HG03469 (cell line): Measurements from ENCODE around the gene SEMA4D.
A peak's percentile ranks its signal among the peaks of the same experiment; 100 is the strongest.
"Not testable (repeated sequence)": the region's sequence is repeated elsewhere in the genome, so short reads cannot be mapped to it uniquely, and the experiment has no call there.

Experiments used
- ATAC-seq: cut with Tn5 transposase; IDR thresholded peaks from one replicate; pipeline ENCODE4 v1.9.1; 2021; ENCODE audit warnings: mild to moderate bottlenecking, moderate library complexity, moderate number of reproducible peaks; ENCODE audit not compliant: unreplicated experiment

Gene SEMA4D

DNA sequence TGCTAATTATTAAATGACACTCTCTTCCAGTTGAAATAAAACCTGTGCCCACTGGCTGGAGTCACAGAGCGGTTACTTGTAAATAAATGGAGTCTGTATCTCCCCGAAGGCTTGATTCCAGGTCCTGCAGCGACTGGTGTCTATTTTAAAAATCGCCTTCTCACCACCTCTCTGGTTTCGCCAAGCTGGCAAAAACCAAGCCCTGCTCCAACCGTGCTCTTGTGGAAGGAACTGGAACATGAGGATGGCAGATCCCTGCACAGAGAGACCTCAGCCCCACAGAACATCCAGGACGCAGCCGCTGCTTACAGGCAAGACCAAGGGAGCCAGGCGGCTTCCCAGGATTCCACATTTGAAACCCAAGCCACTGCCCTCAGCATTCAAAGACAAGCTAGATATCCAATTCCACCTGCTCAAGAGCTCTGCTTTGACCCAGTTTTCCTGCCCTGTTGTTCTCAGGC is 15.0 kb downstream of the SEMA4D start:
- ATAC-seq: no peak

DNA sequence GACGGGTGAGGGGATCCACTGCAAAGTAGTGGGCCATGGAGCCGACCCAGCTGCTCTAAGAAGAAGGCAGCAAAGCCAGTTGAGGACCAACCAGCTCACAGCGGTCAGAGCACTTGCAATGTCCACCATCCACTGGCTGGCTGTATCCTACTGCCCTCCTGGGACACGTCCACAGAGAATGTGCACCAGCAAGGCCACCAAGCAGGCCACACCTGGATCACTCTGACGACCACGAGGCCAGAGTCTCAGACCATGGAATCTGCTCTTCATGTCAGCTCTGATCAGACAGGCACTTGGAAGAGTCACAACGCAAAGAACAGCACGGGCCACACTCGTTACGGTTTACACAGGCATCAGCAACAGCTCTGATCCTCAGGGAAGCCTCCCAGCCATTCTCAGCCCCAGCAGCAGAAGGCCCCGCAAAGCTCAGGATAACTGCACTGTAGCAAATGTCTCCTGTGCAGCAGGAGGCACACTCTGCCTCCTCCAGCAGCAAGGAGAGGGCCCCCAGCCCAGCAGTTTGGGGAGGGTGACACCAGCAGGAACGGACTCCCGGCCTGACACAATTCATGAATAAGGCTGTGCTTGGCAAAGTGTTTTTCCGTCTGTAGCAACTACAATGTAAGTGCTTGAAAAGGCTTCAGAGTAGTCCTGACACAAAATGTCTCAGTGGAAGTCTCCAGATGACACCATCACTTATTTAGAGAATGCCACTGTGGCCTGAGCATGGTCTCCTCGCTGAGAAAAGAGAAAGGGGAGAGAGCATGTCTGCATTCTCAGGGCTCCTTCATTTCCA is 15.7 kb downstream of the SEMA4D start:
- no peak for ATAC-seq

DNA sequence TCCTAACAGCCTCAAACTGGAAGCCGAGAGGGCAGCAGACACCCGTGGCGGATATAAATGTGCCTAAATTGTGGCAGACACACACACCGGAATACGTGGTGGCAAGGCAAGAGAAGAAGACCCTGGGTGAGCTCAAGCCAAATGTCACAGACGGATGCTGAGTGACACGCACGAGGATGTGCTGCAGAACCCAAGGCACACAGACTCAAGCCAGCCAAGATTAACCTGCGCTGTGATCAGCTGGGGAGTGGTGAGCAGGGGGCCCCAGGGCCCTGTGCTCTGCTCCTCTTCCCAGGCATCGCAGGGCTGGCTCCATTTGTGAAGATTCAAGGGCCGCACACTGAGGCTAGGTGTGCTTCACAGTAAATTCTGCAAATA is 16.4 kb downstream of the SEMA4D start:
- no peak for ATAC-seq

DNA sequence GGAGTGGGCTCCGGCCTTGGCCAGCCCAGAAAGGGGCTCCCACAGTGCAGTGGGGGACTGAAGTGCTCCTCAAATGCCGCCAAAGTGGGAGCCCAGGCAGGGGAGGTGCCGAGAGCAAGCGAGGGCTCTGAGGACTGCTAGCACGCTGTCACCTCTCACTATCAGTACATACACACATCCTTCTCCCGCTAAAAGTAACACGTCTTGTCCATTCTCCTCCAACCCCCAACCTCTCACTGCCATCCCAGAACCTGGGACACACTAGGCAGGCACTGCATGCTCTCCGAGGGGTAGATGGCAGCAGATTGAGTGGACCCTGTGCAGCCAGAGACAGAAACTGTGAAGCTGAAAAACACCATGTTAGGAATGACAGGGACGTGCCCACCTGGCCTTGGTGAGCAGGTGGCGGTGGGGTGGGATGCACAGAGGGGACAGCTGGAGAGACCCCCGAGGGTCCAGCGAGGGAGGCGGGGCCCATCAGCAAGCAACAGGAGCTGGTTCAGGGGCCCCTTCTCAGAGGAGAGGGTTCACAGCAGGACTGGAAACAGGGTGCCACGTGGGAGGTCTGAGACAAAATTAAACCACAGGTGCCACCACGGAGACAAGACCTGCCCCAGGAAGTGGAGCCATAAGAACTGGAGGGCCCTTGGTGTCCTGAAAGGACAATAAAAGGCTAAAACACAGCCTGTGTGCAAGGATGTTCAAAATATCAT is 16.9 kb downstream of the SEMA4D start:
- ATAC-seq: no peak

DNA sequence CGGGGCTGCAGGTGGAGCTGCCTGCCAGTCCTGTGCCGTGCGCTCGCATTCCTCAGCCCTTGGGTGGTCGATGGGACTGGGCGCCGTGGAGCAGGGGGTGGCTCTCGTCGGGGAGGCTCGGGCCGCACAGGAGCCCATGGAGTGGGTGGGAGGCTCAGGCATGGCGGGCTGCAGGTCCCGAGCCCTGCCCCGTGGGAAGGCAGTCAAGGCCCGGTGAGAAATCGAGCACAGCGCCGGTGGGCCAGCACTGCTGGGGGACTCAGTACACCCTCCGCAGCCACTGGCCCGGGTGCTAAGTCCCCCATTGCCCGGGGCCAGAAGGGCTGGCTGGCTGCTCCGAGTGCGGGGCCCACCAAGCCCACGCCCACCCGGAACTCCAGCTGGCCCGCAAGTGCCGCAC is 17.5 kb downstream of the SEMA4D start:
- ATAC-seq: not testable (repeated sequence)

DNA sequence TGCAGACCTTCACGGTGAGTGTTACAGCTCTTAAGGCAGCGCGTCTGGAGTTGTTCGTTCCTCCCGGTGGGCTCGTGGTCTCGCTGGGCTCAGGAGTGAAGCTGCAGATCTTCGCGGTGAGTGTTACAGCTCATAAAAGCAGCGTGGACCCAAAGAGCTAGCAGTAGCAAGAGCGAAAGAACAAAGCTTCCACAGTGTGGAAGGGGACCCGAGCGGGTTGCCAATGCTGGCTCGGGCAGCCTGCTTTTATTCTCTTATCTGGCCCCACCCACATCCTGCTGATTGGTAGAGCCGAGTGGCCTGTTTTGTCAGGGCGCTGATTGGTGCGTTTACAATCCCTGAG is 18.3 kb downstream of the SEMA4D start:
- ATAC-seq: not testable (repeated sequence)

DNA sequence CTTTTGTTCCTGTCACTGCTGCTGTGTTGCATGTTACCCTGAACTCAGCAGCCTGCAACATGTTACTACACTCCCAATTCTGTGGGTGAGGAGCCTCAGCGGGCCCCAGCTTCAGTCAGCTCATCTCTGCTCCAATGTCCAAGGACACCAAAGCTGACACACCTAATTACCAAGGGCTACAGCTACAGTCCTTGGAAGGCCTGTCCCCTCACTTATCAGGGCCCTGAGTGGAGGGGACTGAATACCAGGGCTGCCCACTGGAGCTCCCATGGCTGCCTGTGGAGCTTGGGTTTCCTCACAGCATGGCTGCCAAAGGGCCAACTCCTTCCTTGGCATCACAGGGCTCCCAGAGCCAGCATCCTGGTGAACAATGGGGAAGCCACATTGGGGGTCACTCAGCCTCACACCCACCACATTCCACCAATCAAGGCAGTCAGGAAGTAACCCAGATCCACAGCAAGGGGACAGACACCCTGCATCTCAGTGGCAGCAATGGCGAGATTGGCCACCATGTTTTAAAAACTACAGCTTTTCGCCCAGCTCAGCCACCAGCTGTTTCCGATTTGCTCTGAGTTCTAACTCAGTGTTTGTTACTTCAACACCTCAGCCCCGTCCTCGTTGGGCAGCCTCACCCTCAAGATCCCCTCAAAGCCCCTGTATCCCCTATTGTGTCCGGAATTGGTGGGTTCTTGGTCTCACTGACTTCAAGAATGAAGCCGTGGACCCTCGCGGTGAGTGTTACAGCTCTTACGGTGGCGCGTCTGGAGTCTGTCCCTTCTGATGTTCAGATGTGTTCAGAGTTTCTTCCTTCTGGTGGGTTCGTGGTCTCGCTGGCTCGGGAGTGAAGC is 18.9 kb downstream of the SEMA4D start:
- ATAC-seq: no peak

DNA sequence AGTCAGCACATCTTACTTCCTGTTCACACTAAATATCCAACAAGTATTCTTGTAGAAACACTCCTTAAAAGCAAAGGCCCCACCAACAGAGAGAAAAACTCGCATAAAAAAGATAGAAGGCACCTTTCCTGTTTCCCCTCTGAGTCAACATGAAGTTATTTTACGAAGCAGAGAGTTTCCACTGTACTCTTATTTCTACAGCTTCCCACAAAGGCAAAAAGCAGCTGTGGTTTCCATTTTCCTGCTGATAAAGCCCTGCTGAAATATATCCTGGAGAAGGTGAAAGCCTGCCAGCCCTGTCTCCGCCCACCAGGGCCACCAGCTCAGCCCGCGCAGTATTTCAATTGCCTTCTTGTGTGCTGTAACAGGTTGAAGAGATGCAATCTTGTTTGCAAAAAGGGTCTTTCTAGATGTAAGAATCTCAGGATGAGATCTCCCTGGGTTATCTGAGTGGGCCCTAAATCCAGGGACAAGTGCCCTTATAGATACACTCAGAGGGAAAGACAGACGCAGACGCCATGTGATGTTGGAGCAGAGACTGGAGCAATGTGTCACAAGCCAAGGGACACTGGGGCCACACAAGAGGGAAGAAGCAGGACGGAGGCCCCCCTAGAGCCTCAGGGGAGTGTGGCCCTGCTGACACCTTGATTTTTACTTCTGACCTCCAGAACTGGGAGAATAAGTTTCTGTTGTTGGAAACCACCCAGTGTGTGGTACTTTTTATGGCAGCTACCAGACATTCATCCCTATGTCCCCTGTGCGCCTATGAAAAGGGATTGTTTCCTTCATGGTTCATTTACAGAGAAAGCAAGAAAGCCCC is 19.9 kb downstream of the SEMA4D start:
- no peak for ATAC-seq

DNA sequence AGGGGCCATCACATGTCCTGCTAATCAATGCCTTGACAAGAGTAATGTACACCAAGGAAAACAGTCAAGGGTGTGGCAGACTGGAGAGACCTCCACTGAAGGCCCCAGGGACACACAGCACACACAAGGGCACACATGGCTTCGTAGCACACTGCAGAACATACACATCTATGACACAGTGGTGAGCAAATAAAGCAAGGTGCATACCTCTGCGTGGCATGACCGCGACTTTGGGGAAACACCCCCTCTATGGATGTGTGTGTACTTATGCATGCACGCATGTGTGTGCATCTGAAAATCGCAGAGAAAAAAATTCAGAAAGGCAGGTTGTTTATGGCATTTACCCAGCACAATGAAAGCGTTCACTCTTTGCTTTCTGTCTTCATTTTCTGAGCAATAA is 20.5 kb downstream of the SEMA4D start:
- no peak for ATAC-seq

DNA sequence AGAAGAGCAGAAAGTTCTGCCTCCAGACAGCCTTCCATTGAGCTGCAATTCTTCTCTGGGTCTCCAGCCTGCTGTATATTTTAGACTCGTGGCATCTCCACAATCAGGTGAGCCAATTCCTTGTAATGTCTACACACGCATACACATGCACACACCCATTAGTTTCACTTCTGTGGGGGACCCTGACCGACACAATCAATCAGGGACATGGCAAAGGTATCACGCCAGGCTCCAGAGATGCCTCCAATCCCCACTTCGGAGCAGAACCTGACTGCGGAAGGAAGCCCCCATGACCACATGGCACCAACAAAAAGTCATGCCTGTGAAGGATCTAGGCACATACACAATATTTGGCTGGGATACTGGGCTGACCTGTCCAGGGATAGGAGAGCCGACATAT is 21.4 kb downstream of the SEMA4D start:
- ATAC-seq: no peak

DNA sequence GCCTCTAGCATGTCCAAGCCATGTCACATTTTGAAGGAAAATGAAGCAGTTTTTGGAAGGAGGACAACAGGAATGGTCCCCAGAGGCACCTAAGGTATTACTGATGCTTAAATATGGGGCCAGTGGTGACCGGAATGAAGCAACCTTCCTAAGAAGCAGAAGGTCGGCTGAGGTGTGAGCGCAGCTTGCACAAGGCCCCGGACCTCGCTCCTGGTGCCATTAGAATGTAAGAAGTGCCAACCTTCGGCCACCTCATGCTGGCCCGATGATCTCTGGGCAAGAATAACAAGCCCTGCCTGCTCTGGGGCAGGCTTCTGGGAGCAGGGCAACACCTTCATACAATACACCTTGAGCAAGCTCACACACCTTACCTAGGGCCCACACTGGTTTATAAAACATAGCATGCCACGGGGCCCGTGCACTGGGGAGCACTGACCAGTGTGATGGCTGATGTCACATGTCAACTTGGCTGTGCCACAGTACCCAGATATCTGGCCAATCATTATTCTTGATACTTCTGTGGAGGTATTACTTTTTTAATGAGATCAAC is 21.9 kb downstream of the SEMA4D start:
- no peak for ATAC-seq

DNA sequence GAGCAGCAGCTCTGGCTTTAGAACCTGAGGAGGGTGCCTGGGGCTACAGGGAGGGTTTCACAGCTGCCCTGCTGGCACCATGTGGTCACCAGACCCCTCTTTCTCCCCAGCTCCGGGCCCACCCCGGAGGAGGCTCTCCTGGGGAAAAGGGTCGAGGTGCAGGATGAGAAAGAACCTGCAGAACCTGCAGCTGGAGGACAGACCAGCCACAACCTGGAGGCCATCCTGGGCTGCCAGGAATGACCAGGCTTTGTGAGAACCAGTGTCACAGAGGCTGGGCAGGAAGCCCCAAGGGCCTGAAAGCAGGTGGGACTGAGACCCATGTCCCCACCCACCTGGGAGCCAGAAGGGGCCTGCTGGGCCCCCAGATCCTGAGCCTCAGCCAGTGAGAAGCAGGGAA is 23.0 kb downstream of the SEMA4D start:
- no peak for ATAC-seq

DNA sequence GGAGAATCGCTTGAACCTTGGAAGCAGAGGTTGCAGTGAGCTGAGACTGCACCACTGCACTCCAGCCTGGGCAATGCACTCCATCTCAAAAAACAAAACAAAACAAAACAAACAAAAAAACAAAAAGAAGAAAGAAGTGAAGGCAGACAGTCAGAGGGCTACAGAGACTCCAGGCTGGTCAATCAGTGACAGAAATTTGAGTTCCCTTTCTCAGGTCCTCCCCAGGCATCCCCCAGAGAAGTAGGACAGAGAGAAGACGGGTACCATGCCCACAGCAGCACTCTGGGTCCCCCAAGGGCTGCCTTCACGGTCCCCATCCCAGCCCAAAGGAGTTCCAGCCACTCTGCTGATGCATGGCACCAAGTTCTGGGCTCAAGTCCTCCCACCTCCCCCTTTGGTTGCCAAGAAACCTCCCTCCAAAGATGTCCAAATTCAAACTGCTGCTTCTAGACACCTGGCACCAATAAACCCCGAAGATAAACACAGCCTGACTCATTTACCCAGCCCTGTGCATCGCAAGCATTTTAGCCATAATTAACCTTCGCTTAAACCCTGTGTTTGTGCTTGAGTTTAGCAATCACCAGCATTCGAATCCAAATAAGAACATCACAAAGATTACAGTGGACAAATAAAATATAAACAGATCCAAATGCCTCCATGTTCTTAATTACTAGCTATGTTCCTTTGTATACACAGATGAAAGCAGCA is 24.0 kb downstream of the SEMA4D start:
- no peak for ATAC-seq

DNA sequence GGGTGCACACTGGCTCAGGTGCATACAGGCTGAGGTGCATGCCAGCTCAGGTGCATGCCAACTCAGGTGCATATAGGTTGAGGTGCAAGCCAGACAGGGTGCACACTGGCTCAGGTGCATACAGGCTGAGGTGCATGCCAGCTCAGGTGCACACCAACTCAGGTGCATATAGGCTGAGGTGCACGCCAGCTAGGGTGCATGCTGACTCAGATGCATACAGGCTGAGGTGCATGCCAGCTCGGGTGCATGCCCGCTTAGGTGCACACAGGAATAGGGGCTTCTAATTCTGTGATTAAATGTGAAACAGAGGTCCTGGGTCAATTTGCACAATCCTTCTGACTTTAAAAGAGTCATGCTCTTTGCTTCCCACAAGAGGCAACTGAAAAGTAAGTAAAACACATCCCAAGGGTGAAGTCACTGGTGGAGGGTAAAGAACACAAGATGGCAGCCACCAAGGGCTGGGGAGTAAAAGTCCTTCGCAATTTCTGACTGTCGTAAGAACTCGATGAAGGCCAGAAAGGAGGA is 26.1 kb downstream of the SEMA4D start:
- not testable (repeated sequence) for ATAC-seq

DNA sequence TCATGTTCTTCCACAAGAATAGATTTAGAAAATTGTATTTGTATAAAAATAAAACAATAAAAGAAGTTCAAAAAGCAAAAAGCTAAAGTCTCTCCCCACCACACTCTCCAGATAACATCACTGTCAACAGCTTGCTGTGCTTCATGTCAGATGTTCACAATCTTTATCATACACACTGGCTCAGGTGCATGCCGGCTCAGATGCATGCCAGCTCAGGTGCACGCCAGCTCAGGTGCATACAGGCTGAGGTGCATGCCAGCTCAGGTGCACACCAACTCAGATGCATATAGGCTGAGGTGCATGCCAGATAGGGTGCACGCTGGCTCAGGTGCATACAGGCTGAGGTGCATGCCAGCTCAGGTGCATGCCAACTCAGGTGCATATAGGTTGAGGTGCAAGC is 26.5 kb downstream of the SEMA4D start:
- no peak for ATAC-seq

DNA sequence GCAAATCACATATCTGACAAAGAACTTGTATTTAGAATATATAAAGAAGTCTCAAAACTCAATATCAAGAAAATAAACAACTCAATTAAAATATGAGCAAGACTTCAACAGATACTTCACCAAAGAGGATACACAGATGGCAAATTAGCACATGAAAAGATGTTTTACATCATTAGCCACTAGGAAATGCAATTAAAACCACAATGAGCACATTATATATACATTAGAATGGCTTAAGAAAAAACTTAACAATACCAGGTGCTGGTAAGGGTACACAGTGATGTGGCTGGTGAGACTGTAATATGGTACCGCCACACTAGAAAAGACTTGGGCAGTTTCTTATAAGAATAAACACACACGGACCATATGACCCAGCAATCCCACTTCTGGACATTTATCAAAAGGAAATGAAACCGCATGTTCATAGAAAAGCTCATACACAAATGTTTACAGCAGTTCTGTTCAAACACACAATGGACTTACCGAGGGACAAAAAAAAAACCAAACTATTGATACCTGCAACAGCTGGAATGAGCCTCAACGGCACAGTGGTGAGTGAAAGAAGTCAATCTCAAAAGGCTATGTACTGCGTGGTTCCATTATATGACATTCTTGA is 27.6 kb downstream of the SEMA4D start:
- ATAC-seq: no peak

DNA sequence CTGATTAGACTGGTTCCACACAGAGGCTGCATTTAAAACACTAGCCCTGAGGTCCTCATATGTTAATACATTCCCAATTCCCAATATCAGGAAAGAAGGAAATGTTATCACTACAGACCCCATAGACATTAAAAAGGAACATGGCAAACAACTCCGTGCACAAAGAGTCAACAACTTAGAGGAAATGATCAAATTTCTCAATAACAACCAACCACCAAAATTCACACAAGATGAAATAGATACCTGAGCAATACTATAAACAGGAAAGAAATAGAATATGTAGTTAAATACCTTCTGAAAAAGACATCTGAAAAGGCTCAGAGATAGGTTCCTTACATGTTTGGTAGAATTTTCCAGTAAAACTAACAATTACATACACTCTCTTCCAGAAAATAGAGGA is 28.9 kb downstream of the SEMA4D start:
- ATAC-seq: no peak

DNA sequence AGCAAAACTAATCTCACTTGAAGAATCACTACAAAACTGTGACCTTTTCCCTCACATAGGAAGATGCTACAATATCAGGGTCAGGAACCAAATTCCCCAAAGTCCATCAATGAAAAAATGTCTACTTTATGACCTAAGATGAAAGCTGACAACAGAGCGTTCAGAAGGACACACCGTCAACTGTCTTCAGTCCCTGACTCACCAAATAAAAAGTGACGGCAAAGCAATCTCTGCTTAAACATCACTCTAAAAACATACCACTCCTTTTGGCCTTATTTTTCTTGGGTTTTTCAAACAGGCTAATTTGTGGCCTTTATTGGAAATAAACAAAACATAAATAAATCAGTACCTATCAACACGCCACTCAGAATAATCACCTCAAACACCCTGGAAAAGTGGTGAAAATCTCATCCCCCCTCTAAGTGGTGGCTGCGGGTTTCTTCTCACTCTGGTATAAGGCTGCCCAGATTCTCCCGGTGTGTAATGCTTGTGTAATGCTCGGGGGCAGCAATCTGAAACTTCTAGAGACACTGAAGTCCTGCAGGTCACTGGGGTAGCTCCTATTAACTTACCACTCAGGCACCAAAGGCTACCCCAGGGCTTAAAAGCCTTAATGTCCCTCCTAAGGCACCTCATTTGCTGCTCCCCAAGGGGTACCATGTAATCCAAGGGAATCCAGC is 29.5 kb downstream of the SEMA4D start:
- ATAC-seq: no peak

DNA sequence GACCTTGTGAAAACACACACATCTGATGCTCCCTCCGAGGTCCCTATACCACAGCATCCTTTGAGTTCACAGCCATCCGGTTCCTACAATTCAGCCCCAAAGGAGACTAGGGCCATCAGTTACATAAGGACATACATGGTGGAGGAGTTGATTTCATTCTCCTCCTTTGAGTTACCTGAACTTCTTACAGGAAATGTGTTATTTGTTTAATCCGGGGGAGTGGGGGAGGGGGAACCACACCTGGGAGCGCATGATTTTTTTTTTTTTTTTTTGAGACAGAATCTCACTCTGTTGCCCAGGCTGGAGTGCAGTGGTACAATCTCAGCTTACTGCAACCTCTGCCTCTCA is 30.7 kb downstream of the SEMA4D start:
- ATAC-seq: peak; percentile 9
